Type B pancreatic cell (in vitro differentiated cells): Measurements from ENCODE around the gene LDB1. TPM values are rescaled to one million over a fixed set of nuclear protein-coding genes. Genes with fewer than 3 reads are reported as not detected.

Source experiments
- DNase-seq: peaks from one replicate; pipeline ENCODE4 v3.0.0; 2021; ENCODE audit warnings: mixed read lengths; ENCODE audit not compliant: unreplicated experiment; ENCODE audit errors: extremely low spot score
- H3K27ac Mint-ChIP-seq: 2 replicates; pipeline ENCODE4 v1.8.0; 2021; ENCODE audit warnings: mild to moderate bottlenecking, mixed read lengths
- H3K27me3 Mint-ChIP-seq: 2 replicates; pipeline ENCODE4 v1.8.0; 2021; ENCODE audit warnings: mixed read lengths
- H3K36me3 Mint-ChIP-seq: 2 replicates; pipeline ENCODE4 v1.8.0; 2021; ENCODE audit warnings: mixed read lengths
- H3K4me1 Mint-ChIP-seq: one replicate; pipeline ENCODE4 v1.8.0; 2021; ENCODE audit warnings: mixed read lengths; ENCODE audit not compliant: unreplicated experiment
- H3K4me3 Mint-ChIP-seq: 2 replicates; pipeline ENCODE4 v1.8.0; 2021; ENCODE audit warnings: mild to moderate bottlenecking, mixed read lengths
- H3K9me3 Mint-ChIP-seq: 2 replicates; pipeline ENCODE4 v1.8.0; 2021; ENCODE audit warnings: mixed read lengths
- CTCF ChIP-seq: fragments of 200-600 bp; sonication (generic); conservative IDR thresholded peaks from 2 replicates; pipeline ENCODE4 v1.5.0; 2021; ENCODE audit warnings: antibody characterized with exemption, mild to moderate bottlenecking
- total RNA-seq: library from RNA; stranded (reverse); gene quantifications from 2 replicates; pipeline ENCODE4 v1.2.1, GENCODE V29; 2021; ENCODE audit warnings: low replicate concordance

The LDB1 gene
- total RNA-seq, 1 donor from 2014 or later, result 115 TPM

- no peak overlapping the region for H3K4me3 Mint-ChIP-seq
- no peaks in the 10 kb centered on the region for H3K9me3 Mint-ChIP-seq
- H3K27ac Mint-ChIP-seq, result no peak overlapping the region
- no peak for TF ChIP-seq CTCF
- H3K36me3 Mint-ChIP-seq, result peaks cover 11% of the 10 kb centered on the region
- H3K27me3 Mint-ChIP-seq, result no peaks in the 10 kb centered on the region
- H3K4me1 Mint-ChIP-seq, result no peaks in the 10 kb centered on the region
- DNase-seq, result no peak
Observed at GRCh38 chr10:102102421-102102820, 17.7 kb downstream of the LDB1 start.

- DNase-seq, result no peak
- H3K4me1 Mint-ChIP-seq, result no peaks in the 10 kb centered on the region
- no peaks in the 10 kb centered on the region for H3K9me3 Mint-ChIP-seq
- TF ChIP-seq CTCF, result no peak
- no peak overlapping the region for H3K4me3 Mint-ChIP-seq
- H3K27ac Mint-ChIP-seq, result no peak overlapping the region
- H3K27me3 Mint-ChIP-seq, result no peaks in the 10 kb centered on the region
- peaks cover 11% of the 10 kb centered on the region for H3K36me3 Mint-ChIP-seq
Observed at GRCh38 chr10:102101152-102101551, 19.0 kb downstream of the LDB1 start.

- Mint-ChIP-seq H3K27me3 (no peaks in the 10 kb centered on the region), H3K27ac (no peak overlapping the region), H3K9me3 (no peaks in the 10 kb centered on the region), H3K4me1 (no peaks in the 10 kb centered on the region), H3K4me3 (no peak overlapping the region), H3K36me3 (peaks cover 8% of the 10 kb centered on the region)
- no peak for TF ChIP-seq CTCF
- no peak for DNase-seq
Observed at GRCh38 chr10:102096449-102096848, 23.7 kb downstream of the LDB1 start.

GRCh38 chr10:102090772-102091171, 29.4 kb downstream of the LDB1 start:
- Mint-ChIP-seq H3K4me3 (no peak overlapping the region), H3K9me3 (no peaks in the 10 kb centered on the region), H3K4me1 (no peaks in the 10 kb centered on the region), H3K27me3 (no peaks in the 10 kb centered on the region), H3K36me3 (peaks cover 8% of the 10 kb centered on the region), H3K27ac (no peak overlapping the region)
- no peak for DNase-seq
- TF ChIP-seq CTCF, result no peak

- no peak for TF ChIP-seq CTCF
Observed at GRCh38 chr10:102086196-102086595, 34.0 kb downstream of the LDB1 start.

GRCh38 chr10:102085336-102085735, 34.8 kb downstream of the LDB1 start:
- Mint-ChIP-seq H3K9me3 (no peaks in the 10 kb centered on the region), H3K36me3 (no peaks in the 10 kb centered on the region), H3K27ac (no peak overlapping the region), H3K4me3 (no peak overlapping the region), H3K27me3 (no peaks in the 10 kb centered on the region), H3K4me1 (no peaks in the 10 kb centered on the region)
- no peak for DNase-seq
- TF ChIP-seq CTCF, result no peak

More at GRCh38 chr10:102086196-102086595, 34.0 kb downstream of the LDB1 start:
- H3K9me3 Mint-ChIP-seq, result no peaks in the 10 kb centered on the region
- H3K27ac Mint-ChIP-seq, result no peak overlapping the region
- no peak for DNase-seq
- H3K4me3 Mint-ChIP-seq, result no peak overlapping the region
- H3K27me3 Mint-ChIP-seq, result no peaks in the 10 kb centered on the region
- peaks cover 4% of the 10 kb centered on the region for H3K36me3 Mint-ChIP-seq
- no peaks in the 10 kb centered on the region for H3K4me1 Mint-ChIP-seq
